ENCODE results near the gene AGAP1. TPM values are rescaled to one million over a fixed set of nuclear protein-coding genes. Genes with fewer than 3 reads are reported as not detected.

The AGAP1 gene
- total and polyA plus RNA-seq, 4 donors: 2.0 to 8.5 (median 5.4) TPM

DNA sequence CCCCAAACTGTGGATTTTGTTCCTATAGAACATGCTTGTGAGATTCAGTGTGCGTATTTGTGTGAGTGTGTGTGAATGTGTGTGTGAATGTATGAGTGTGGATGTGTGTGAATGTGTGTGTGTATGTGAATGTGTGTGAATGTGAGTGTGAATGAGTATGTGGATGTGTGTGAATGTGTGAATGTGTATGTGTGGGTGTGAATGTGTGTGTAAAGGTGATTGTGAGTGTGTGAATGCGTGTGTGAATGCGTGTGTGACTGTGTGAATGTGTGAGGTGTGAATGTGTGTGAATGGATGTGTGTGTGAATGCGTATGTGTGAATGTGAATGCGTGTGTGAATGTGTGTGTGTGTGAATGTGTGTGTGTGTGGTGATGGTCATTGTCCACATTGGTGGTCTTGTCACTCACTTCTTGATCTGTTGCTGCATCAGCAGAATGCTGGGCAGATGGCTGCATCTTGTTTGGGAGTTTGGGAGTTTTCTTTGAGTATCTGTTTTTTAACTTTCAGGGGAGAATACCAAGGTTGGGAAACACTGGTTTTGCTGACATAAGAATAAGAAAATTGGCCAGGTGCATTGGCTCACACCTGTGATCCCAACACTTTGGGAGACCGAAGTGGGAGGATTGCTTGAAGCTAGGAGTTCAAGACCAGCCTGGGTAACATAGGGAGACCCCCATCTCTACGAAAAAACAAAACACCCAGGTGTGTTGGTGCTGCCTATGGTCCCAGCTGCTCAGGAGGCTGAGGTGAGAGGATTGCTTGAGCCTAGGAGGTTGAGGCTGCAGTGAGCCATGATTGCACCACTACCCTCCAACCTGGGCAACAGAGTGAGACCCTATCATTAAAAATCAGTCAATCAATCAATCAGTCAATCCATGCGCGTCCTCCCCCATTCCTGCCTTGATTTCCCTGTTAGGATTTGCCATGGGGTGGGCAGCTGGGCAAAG, 18.2 kb downstream of the AGAP1 start:
- Histone ChIP-seq H3K27me3 (ENCODE audit: control insufficient read depth in 4 of 4, insufficient read depth in 4 of 4, low read length in 3 of 4) (no peaks in the 10 kb centered on the region), H3K27ac (ENCODE audit: low read depth in 1 of 2, low read length in 2 of 2) (peak overlapping the region in 1 of 2 donors; percentile 19), H3K9me3 (ENCODE audit: control insufficient read depth in 4 of 4, low read length in 3 of 4) (no peaks in the 10 kb centered on the region), H3K4me1 (ENCODE audit: control insufficient read depth in 4 of 4, insufficient read depth in 4 of 4, low read length in 3 of 4) (peaks cover 3 to 23% (median 13%) of the 10 kb centered on the region in 4 donors), H3K9ac (ENCODE audit: low read depth in 1 of 2, low read length in 2 of 2) (no peak overlapping the region), H3K4me3 (ENCODE audit: low read depth in 1 of 3, low read length in 3 of 3) (no peak overlapping the region), H3K36me3 (ENCODE audit: control insufficient read depth in 4 of 4, insufficient read depth in 3 of 4, low read depth in 1 of 4, low read length in 3 of 4) (no peaks in the 10 kb centered on the region)
- 82% methylated on average over 9 of the region's 9 CpGs for WGBS
- TF ChIP-seq SP1 (IDR thresholded peaks at IDR 0.05) (no peak), FOXA2 (IDR thresholded peaks at IDR 0.05) (no peak), HNF4A (conservative IDR thresholded peaks at IDR 0.05) (no peak), RXRA (IDR thresholded peaks at IDR 0.05) (no peak), FOXA1 (IDR thresholded peaks at IDR 0.05) (no peak), HNF4G (IDR thresholded peaks at IDR 0.05) (no peak), TAF1 (conservative IDR thresholded peaks at IDR 0.05) (no peak), NR2F2 (IDR thresholded peaks at IDR 0.05) (no peak), GABPA (IDR thresholded peaks at IDR 0.05 in 1 of 2, conservative IDR thresholded peaks at IDR 0.05 in 1 of 2) (no peak), YY1 (IDR thresholded peaks at IDR 0.05) (no peak)
- TF ChIP-seq, protein P1, sequence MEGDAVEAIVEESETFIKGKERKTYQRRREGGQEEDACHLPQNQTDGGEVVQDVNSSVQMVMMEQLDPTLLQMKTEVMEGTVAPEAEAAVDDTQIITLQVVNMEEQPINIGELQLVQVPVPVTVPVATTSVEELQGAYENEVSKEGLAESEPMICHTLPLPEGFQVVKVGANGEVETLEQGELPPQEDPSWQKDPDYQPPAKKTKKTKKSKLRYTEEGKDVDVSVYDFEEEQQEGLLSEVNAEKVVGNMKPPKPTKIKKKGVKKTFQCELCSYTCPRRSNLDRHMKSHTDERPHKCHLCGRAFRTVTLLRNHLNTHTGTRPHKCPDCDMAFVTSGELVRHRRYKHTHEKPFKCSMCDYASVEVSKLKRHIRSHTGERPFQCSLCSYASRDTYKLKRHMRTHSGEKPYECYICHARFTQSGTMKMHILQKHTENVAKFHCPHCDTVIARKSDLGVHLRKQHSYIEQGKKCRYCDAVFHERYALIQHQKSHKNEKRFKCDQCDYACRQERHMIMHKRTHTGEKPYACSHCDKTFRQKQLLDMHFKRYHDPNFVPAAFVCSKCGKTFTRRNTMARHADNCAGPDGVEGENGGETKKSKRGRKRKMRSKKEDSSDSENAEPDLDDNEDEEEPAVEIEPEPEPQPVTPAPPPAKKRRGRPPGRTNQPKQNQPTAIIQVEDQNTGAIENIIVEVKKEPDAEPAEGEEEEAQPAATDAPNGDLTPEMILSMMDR (IDR thresholded peaks at IDR 0.05; ENCODE audit: low read depth, low read length, missing input control): no peak
- TF ChIP-seq, protein P2, sequence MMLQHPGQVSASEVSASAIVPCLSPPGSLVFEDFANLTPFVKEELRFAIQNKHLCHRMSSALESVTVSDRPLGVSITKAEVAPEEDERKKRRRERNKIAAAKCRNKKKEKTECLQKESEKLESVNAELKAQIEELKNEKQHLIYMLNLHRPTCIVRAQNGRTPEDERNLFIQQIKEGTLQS (IDR thresholded peaks at IDR 0.05): no peak
- TF ChIP-seq, protein P3, sequence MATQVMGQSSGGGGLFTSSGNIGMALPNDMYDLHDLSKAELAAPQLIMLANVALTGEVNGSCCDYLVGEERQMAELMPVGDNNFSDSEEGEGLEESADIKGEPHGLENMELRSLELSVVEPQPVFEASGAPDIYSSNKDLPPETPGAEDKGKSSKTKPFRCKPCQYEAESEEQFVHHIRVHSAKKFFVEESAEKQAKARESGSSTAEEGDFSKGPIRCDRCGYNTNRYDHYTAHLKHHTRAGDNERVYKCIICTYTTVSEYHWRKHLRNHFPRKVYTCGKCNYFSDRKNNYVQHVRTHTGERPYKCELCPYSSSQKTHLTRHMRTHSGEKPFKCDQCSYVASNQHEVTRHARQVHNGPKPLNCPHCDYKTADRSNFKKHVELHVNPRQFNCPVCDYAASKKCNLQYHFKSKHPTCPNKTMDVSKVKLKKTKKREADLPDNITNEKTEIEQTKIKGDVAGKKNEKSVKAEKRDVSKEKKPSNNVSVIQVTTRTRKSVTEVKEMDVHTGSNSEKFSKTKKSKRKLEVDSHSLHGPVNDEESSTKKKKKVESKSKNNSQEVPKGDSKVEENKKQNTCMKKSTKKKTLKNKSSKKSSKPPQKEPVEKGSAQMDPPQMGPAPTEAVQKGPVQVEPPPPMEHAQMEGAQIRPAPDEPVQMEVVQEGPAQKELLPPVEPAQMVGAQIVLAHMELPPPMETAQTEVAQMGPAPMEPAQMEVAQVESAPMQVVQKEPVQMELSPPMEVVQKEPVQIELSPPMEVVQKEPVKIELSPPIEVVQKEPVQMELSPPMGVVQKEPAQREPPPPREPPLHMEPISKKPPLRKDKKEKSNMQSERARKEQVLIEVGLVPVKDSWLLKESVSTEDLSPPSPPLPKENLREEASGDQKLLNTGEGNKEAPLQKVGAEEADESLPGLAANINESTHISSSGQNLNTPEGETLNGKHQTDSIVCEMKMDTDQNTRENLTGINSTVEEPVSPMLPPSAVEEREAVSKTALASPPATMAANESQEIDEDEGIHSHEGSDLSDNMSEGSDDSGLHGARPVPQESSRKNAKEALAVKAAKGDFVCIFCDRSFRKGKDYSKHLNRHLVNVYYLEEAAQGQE (IDR thresholded peaks at IDR 0.05): no peak
- TF ChIP-seq, protein P4, sequence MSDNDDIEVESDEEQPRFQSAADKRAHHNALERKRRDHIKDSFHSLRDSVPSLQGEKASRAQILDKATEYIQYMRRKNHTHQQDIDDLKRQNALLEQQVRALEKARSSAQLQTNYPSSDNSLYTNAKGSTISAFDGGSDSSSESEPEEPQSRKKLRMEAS (IDR thresholded peaks at IDR 0.05): no peak
- TF ChIP-seq, protein P5, sequence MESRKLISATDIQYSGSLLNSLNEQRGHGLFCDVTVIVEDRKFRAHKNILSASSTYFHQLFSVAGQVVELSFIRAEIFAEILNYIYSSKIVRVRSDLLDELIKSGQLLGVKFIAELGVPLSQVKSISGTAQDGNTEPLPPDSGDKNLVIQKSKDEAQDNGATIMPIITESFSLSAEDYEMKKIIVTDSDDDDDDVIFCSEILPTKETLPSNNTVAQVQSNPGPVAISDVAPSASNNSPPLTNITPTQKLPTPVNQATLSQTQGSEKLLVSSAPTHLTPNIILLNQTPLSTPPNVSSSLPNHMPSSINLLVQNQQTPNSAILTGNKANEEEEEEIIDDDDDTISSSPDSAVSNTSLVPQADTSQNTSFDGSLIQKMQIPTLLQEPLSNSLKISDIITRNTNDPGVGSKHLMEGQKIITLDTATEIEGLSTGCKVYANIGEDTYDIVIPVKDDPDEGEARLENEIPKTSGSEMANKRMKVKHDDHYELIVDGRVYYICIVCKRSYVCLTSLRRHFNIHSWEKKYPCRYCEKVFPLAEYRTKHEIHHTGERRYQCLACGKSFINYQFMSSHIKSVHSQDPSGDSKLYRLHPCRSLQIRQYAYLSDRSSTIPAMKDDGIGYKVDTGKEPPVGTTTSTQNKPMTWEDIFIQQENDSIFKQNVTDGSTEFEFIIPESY (IDR thresholded peaks at IDR 0.05): no peak
- no peak for DNase-seq (ENCODE audit: low spot score)

All from liver (tissue), 9 donors.